ENCODE measurements around the gene ZNF512B. TPM values are rescaled to one million over a fixed set of nuclear protein-coding genes. Genes with fewer than 3 reads are reported as not detected.
"Not testable (repeated sequence)": the region's sequence is repeated elsewhere in the genome, so short reads cannot be mapped to it uniquely, and the experiment has no call there.

Gene ZNF512B
- total RNA-seq, 2 experiments from 2014 or later = 7.9 to 8.3 TPM

DNA sequence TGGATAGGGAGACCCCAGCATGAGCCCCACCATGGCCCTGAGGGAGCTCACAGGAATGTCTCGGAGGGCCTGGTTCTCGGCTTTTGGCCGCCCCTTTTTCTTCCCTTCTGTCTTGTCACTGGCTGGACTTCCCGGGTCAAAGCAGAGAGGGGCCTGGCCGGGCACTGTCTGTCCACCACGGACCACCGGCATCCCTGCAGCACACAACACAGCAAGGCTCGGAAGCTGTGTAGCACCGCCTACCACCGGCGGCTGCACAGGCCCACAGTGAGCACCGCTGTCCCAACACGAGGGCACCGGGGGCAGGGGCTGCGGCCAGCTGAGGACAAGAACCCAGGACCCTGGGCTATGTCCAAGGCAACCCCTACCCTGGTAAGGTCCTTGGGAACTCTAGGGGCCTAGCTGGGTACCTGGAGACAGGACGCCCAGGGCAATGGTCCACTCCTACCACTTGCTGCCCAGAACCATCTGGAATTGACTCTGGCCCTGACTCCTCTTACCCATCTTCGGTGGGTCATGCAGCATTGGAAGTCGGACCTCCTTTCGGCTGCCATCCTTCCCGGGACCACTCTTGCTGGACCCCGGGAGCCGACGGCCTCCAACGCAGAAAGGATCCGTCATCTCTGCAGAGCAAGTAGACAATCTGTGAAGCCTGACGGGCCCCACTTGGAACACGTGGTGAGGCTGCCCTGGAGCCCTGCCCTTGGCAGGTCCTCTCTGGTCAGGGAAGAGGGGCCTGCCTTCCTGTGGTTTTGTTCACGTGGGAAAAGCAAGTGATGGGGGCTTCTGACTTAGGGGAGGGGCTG is 2.2 kb downstream of the ZNF512B start:
- Mint-ChIP-seq H3K4me3 (peak overlapping the region; percentile 80), H3K27ac (no peak overlapping the region), H3K27me3 (ENCODE audit: low read depth) (no peaks in the 10 kb centered on the region), H3K36me3 (ENCODE audit: low read depth) (peaks cover 4% of the 10 kb centered on the region), H3K4me1 (ENCODE audit: low read depth) (peaks cover 14% of the 10 kb centered on the region), H3K9me3 (no peaks in the 10 kb centered on the region)
- intact Hi-C loops (cut with micrococcal nuclease) = no loop called here
- peak; percentile 4 for DNase-seq
- CTCF ChIA-PET = interaction anchor here (1.5 kb wide), 1 partner anchor 13 kb away, joined by 5 read pairs; the partner anchor contains the start of gene PRPF6

- intact Hi-C loops (cut with micrococcal nuclease) = no loop called here
- Mint-ChIP-seq H3K27me3 (ENCODE audit: low read depth) (no peaks in the 10 kb centered on the region), H3K4me1 (ENCODE audit: low read depth) (peaks cover 12% of the 10 kb centered on the region), H3K4me3 (no peak overlapping the region), H3K36me3 (ENCODE audit: low read depth) (peaks cover 4% of the 10 kb centered on the region), H3K9me3 (no peaks in the 10 kb centered on the region), H3K27ac (no peak overlapping the region)
- DNase-seq = peak; percentile 3
- CTCF ChIA-PET = interaction anchor here (1.5 kb wide), 1 partner anchor 14 kb away, joined by 5 read pairs; the partner anchor contains the start of gene PRPF6
Measured at GRCh38 chr20:63966944-63967322, 2.8 kb downstream of the ZNF512B start.

GRCh38 chr20:63966172-63966943 is 3.4 kb downstream of the ZNF512B start:
- Mint-ChIP-seq H3K36me3 (ENCODE audit: low read depth) (peaks cover 4% of the 10 kb centered on the region), H3K9me3 (no peaks in the 10 kb centered on the region), H3K4me3 (no peak overlapping the region), H3K27me3 (ENCODE audit: low read depth) (no peaks in the 10 kb centered on the region), H3K27ac (no peak overlapping the region), H3K4me1 (ENCODE audit: low read depth) (peaks cover 10% of the 10 kb centered on the region)
- DNase-seq = peak; percentile 6
- CTCF ChIA-PET = no interaction called here
- intact Hi-C loops (cut with micrococcal nuclease) = no loop called here

- CTCF ChIA-PET = no interaction called here
- intact Hi-C loops (cut with micrococcal nuclease) = no loop called here
- H3K27me3 Mint-ChIP-seq (ENCODE audit: low read depth) = no peaks in the 10 kb centered on the region
Measured at GRCh38 chr20:63964412-63964811, 5.3 kb downstream of the ZNF512B start.

GRCh38 chr20:63963784-63964301 is 5.9 kb downstream of the ZNF512B start:
- Mint-ChIP-seq H3K4me1 (ENCODE audit: low read depth) (peaks cover 6% of the 10 kb centered on the region), H3K4me3 (no peak overlapping the region), H3K9me3 (no peaks in the 10 kb centered on the region), H3K27ac (no peak overlapping the region), H3K27me3 (ENCODE audit: low read depth) (no peaks in the 10 kb centered on the region), H3K36me3 (ENCODE audit: low read depth) (peaks cover 10% of the 10 kb centered on the region)
- intact Hi-C loops (cut with micrococcal nuclease) = no loop called here
- peak; percentile 3 for DNase-seq
- CTCF ChIA-PET = no interaction called here

More at GRCh38 chr20:63964412-63964811, 5.3 kb downstream of the ZNF512B start:
- Mint-ChIP-seq H3K4me3 (no peak overlapping the region), H3K9me3 (no peaks in the 10 kb centered on the region), H3K36me3 (ENCODE audit: low read depth) (peaks cover 10% of the 10 kb centered on the region), H3K4me1 (ENCODE audit: low read depth) (peaks cover 8% of the 10 kb centered on the region), H3K27ac (no peak overlapping the region)
- DNase-seq = no peak

- Mint-ChIP-seq H3K4me3 (no peak overlapping the region), H3K4me1 (ENCODE audit: low read depth) (peaks cover 1% of the 10 kb centered on the region), H3K36me3 (ENCODE audit: low read depth) (peaks cover 8% of the 10 kb centered on the region), H3K27me3 (ENCODE audit: low read depth) (no peaks in the 10 kb centered on the region), H3K9me3 (no peaks in the 10 kb centered on the region), H3K27ac (no peak overlapping the region)
- intact Hi-C loops (cut with micrococcal nuclease) = no loop called here
- CTCF ChIA-PET = no interaction called here
- no peak for DNase-seq
Measured at GRCh38 chr20:63963348-63963741, 6.4 kb downstream of the ZNF512B start.

GRCh38 chr20:63962426-63963347 is 7.0 kb downstream of the ZNF512B start:
- Mint-ChIP-seq H3K36me3 (ENCODE audit: low read depth) (peaks cover 8% of the 10 kb centered on the region), H3K27ac (no peak overlapping the region), H3K9me3 (no peaks in the 10 kb centered on the region), H3K4me1 (ENCODE audit: low read depth) (peaks cover 6% of the 10 kb centered on the region), H3K4me3 (no peak overlapping the region), H3K27me3 (ENCODE audit: low read depth) (no peaks in the 10 kb centered on the region)
- intact Hi-C loops (cut with micrococcal nuclease) = no loop called here
- no peak for DNase-seq
- CTCF ChIA-PET = interaction anchor here (1.3 kb wide), 1 partner anchor 11 kb away, joined by 4 read pairs; no protein-coding TSS in a partner anchor

DNA sequence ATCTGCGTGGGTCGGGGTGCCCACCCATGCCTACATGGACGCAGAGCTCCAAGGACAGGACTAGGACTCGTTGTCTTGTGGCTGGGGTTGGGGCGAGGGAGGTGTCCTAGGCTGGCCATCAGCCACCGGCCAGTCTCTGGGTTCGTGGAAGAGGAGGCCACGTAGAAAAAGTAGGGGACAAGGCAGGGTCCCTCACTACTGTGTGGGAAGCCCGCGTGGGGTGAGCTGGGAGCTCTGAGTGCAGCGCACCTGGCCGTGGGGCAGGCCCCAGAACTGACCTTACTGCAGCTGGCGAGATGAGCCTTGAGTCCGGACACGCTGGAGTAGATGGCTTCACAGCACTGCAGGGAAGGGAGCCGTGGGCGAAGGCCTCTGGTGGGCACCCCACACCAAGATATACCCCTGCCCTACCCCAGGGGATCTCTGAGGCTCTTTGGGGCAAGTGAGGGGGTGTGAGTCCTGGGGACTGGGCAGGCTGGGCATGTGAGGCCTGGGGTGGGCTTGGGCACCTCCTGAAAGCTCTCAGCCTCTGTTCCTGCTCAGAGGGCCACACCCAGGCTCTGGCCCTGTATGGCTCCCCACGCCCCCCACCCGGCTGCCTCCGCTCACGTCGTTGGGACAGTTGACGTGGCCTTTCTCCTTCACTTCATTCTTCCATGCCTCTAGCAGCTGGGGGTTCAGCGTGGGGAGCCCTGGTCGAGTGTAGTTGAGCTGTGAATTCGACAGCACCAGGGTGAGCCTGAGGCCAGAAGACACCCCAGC is 7.9 kb downstream of the ZNF512B start:
- no peak for DNase-seq
- Mint-ChIP-seq H3K27ac (no peak overlapping the region), H3K4me3 (no peak overlapping the region), H3K9me3 (no peaks in the 10 kb centered on the region), H3K36me3 (ENCODE audit: low read depth) (peaks cover 8% of the 10 kb centered on the region), H3K27me3 (ENCODE audit: low read depth) (no peaks in the 10 kb centered on the region), H3K4me1 (ENCODE audit: low read depth) (peaks cover 13% of the 10 kb centered on the region)
- intact Hi-C loops (cut with micrococcal nuclease) = no loop called here
- CTCF ChIA-PET = interaction anchor here (0.5 to 1.3 kb wide), 2 partner anchors 12 to 51 kb away, joined by 4 to 5 read pairs; no protein-coding TSS in a partner anchor

DNA sequence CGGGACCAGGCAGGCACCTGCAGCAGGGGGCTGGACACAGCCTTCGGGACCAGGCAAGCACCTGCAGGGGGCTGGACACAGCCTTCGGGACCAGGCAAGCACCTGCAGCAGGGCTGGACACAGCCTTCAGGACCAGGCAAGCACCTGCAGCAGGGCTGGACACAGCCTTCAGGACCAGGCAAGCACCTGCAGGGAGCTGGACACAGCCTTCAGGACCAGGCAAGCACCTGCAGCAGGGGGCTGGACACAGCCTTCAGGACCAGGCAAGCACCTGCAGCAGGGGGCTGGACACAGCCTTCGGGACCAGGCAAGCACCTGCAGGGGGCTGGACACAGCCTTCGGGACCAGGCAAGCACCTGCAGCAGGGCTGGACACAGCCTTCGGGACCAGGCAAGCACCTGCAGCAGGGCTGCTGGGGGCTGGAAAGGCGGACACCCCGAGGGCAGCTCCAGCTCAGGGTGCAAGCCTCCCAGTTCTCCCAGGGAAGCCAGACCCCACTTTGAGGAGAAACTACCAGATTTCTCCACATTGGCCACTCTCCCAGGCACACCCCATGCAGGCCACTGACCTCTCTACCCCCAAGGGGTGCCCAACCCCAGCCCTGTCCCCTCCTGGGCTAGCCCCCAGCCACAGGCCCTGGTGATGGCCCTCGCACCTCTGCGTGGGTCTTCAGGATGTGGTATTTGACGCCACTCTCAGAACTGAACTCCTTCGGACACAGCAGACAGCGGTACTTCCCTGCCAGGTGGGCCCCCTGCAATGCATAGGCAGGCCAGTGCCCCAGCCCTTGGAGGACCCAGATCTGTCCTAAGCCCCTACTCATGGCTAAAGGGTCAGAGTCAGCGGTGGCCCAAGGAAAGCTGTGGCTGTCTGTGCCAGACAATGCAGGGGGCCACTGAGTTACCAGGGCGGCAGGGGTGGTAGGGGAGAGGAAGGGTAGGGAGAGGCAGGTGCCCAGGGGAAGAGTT is 8.8 kb downstream of the ZNF512B start:
- DNase-seq; H3K27me3 Mint-ChIP-seq (ENCODE audit: low read depth); intact Hi-C loops (cut with micrococcal nuclease); H3K36me3 Mint-ChIP-seq (ENCODE audit: low read depth); H3K27ac Mint-ChIP-seq; H3K9me3 Mint-ChIP-seq; H3K4me3 Mint-ChIP-seq: not testable (repeated sequence)
- CTCF ChIA-PET = interaction anchor here (1.3 kb wide), 1 partner anchor 13 kb away, joined by 4 read pairs; no protein-coding TSS in a partner anchor
- H3K4me1 Mint-ChIP-seq (ENCODE audit: low read depth) = peaks cover 15% of the 10 kb centered on the region

- H3K27me3 Mint-ChIP-seq (ENCODE audit: low read depth) = no peaks in the 10 kb centered on the region
- CTCF ChIA-PET = no interaction called here
- no peak overlapping the region for H3K27ac Mint-ChIP-seq
- H3K4me3 Mint-ChIP-seq = no peak overlapping the region
- peaks cover 20% of the 10 kb centered on the region for H3K4me1 Mint-ChIP-seq (ENCODE audit: low read depth)
- DNase-seq = no peak
- H3K9me3 Mint-ChIP-seq = no peaks in the 10 kb centered on the region
- intact Hi-C loops (cut with micrococcal nuclease) = loop anchor here (5.0 kb wide), 1 partner anchor 302 kb away; the partner anchor contains the start of gene RTEL1
- H3K36me3 Mint-ChIP-seq (ENCODE audit: low read depth) = peaks cover 8% of the 10 kb centered on the region
Measured at GRCh38 chr20:63959699-63960075, 10.0 kb downstream of the ZNF512B start.

Measured in activated naive CD4-positive, alpha-beta T cell treated with anti-CD3 and anti-CD28 coated beads for 36 hours (primary cell).